ENCODE results near the gene LIN7C. TPM values are rescaled to one million over a fixed set of nuclear protein-coding genes. Genes with fewer than 3 reads are reported as not detected.

The LIN7C gene
- total and polyA plus RNA-seq, 7 donors, result 9.0 to 53.3 (median 34.3) TPM

DNA sequence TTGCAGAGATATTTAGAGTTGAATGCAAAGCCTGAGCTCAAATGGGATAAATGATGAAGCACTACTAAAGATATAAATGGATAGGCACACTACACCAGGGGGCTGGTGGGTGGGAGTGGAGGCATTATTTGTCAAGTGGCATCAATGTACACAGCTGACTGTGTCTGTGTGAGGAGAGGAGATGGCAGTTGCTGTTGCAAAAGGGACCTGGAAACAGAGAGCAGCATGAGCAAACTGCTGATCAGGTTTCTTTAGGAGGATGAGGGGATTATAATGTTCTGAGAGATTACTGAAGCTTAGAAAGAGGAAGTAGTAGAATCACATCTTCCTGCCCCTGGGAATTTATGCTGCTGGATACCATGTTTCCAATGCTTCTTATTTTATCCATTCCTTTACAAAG lies 39.4 kb upstream of the LIN7C start:
- TF ChIP-seq, protein P1, sequence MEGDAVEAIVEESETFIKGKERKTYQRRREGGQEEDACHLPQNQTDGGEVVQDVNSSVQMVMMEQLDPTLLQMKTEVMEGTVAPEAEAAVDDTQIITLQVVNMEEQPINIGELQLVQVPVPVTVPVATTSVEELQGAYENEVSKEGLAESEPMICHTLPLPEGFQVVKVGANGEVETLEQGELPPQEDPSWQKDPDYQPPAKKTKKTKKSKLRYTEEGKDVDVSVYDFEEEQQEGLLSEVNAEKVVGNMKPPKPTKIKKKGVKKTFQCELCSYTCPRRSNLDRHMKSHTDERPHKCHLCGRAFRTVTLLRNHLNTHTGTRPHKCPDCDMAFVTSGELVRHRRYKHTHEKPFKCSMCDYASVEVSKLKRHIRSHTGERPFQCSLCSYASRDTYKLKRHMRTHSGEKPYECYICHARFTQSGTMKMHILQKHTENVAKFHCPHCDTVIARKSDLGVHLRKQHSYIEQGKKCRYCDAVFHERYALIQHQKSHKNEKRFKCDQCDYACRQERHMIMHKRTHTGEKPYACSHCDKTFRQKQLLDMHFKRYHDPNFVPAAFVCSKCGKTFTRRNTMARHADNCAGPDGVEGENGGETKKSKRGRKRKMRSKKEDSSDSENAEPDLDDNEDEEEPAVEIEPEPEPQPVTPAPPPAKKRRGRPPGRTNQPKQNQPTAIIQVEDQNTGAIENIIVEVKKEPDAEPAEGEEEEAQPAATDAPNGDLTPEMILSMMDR (IDR thresholded peaks at IDR 0.05), result no peak
- H3K4me3 ChIP-seq, result no peak overlapping the region
- H3K9me3 ChIP-seq, result no peaks in the 10 kb centered on the region
- intact Hi-C loops (cut with DNase I), result no loop called here
- H3K4me1 ChIP-seq, result no peaks in the 10 kb centered on the region
- no peaks in the 10 kb centered on the region for H3K27me3 ChIP-seq
- H3K27ac ChIP-seq, result no peak overlapping the region
- peaks cover 0 to 13% (median 0%) of the 10 kb centered on the region in 4 donors for H3K36me3 ChIP-seq
- no peak for DNase-seq

DNA sequence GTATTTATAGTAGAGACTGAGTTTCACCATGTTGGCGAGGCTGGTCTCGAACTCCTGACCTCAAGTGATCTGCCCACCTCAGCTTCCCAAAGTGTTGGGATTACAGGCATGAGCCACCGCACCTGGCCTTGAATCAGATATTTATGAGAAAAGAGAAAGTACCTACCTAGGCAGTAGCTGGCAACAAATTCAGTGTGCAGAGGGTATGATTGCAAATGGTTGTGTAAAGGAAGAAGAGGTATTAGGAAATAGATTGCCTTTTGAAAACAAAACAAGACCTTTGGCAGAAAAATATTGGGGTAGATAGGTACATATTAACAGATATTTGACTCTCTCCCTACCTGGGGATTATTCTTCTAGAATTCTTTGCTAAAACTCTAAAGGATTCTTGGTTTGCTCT lies 38.5 kb upstream of the LIN7C start:
- Histone ChIP-seq H3K27ac (no peak overlapping the region), H3K27me3 (no peaks in the 10 kb centered on the region), H3K4me1 (no peaks in the 10 kb centered on the region), H3K9me3 (no peaks in the 10 kb centered on the region), H3K4me3 (no peak overlapping the region), H3K36me3 (peaks cover 0 to 13% (median 0%) of the 10 kb centered on the region in 4 donors)
- intact Hi-C loops (cut with DNase I), result no loop called here
- DNase-seq, result no peak
- WGBS, 2 donors, result 92 to 98% methylated on average over 3 of the region's 3 CpGs
- TF ChIP-seq POLR2AphosphoS5 (IDR thresholded peaks at IDR 0.05) (no peak), POLR2A (IDR thresholded peaks at IDR 0.05) (no peak), EP300 (IDR thresholded peaks at IDR 0.05) (no peak)
- TF ChIP-seq, protein P1 (IDR thresholded peaks at IDR 0.05), result no peak

DNA sequence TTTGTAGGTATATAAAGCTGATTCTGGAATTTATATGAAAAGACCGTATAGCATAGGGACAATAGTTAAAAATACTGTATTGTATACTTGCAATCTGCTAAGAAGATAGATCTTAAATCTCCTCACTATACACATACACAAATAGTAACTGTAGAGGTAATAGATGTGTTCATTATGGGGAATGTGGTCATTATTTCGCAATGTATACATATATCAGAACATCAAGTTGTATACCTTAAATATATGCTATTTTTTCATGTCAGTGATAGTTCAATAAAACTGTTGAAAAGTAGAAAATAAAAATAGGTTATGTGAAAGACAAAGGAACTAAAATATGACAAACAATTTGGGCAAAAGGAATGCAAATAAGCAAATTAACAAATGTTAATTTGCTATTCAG lies 35.2 kb upstream of the LIN7C start:
- Histone ChIP-seq H3K27me3 (no peaks in the 10 kb centered on the region), H3K27ac (no peak overlapping the region), H3K4me3 (no peak overlapping the region), H3K9me3 (no peaks in the 10 kb centered on the region), H3K36me3 (peaks cover 0 to 13% (median 0%) of the 10 kb centered on the region in 4 donors), H3K4me1 (no peaks in the 10 kb centered on the region)
- WGBS, 2 donors, result 76 to 96% methylated on average over 2 of the region's 2 CpGs
- no peak for DNase-seq
- TF ChIP-seq EP300 (IDR thresholded peaks at IDR 0.05), result no peak
- intact Hi-C loops (cut with DNase I), result no loop called here

DNA sequence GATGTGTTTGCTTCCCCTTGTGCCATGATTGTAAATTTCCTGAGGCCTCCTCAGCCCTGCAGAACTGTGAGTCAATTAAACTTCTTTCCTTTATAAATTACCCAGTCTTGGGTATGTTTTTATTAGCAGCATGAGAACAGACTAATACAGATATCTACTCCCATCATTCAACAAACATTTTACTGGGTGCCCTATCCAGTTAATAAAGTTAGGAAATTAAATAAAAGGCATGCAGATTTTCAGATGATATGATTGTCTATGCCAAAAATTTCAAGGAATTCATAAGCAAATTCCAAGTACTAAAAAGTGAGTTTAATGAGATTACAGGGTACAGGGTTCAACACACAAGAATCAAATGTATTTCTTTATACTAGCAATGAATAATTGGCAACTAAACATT lies 33.5 kb upstream of the LIN7C start:
- no peaks in the 10 kb centered on the region for H3K27me3 ChIP-seq
- no peak overlapping the region for H3K27ac ChIP-seq
- no peak for TF ChIP-seq POLR2AphosphoS5 (IDR thresholded peaks at IDR 0.05)
- H3K9me3 ChIP-seq, result no peaks in the 10 kb centered on the region
- DNase-seq, result no peak
- H3K4me1 ChIP-seq, result no peaks in the 10 kb centered on the region
- peaks cover 0 to 13% (median 0%) of the 10 kb centered on the region in 4 donors for H3K36me3 ChIP-seq
- no peak overlapping the region for H3K4me3 ChIP-seq
- intact Hi-C loops (cut with DNase I), result no loop called here

DNA sequence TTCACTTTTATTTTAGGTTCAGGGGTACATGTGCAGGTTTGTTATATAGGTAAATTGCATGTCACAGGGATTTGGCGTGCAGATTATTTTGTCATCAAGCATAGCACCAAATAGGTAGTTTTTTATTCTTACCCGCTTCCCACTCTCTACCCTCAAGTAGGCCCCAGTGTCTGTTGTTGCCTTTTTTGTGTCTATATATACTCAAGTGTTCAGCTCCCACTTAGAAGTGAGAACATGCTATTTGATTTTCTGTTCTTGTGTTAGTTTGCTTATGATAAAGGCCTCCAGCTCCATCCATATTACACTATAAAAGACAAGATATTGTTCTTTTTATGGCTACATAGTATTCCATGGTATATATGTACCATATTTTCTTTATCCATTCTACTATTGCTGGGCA lies 28.5 kb upstream of the LIN7C start:
- intact Hi-C loops (cut with DNase I), result no loop called here
- H3K27ac ChIP-seq, result no peak overlapping the region
- no peaks in the 10 kb centered on the region for H3K27me3 ChIP-seq
- no peaks in the 10 kb centered on the region for H3K9me3 ChIP-seq
- no peak for DNase-seq
- H3K36me3 ChIP-seq, result no peaks in the 10 kb centered on the region
- no peak for TF ChIP-seq POLR2A (IDR thresholded peaks at IDR 0.05)
- TF ChIP-seq, protein P1 (IDR thresholded peaks at IDR 0.05), result no peak
- no peak for TF ChIP-seq POLR2AphosphoS5 (IDR thresholded peaks at IDR 0.05)
- TF ChIP-seq EP300 (IDR thresholded peaks at IDR 0.05), result no peak
- H3K4me3 ChIP-seq, result no peak overlapping the region
- WGBS, 2 donors, result 95 to 96% methylated on average over 2 of the region's 2 CpGs
- H3K4me1 ChIP-seq, result no peaks in the 10 kb centered on the region

DNA sequence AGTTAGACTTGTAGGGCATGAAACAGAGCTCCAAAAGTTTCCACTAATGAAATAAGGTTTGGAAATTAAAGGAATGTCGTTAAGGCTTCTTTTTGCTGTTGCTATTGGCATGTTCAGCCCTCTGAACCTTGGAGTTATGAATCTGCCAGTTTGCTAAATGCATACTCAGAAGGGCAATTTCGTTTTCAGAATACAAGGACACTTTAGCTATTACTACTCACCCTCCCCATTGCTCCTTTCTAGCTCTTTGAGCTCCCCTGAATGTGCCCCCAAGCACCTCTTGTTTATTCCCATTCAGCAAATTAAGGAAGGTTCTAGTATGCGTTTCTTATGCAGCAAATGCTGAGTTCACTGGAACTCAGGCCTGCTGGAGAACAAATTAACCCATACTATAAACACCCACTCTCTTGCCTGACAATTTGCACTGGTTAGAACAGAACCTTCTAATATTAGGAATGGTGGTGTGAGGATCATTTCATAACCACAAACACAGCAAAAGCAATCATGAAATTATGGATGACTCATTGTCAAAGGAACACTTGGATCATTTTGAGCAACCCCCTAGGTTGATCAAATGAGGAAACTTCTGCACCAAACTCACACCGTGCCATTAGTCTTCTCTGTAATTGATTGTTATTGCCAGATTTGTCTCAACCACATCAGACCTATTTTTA lies 26.2 kb upstream of the LIN7C start:
- Histone ChIP-seq H3K4me1 (no peaks in the 10 kb centered on the region), H3K9me3 (no peaks in the 10 kb centered on the region), H3K36me3 (no peaks in the 10 kb centered on the region), H3K27me3 (no peaks in the 10 kb centered on the region), H3K4me3 (no peak overlapping the region), H3K27ac (no peak overlapping the region)
- TF ChIP-seq, protein P1 (IDR thresholded peaks at IDR 0.05), result no peak
- no peak for TF ChIP-seq EP300 (IDR thresholded peaks at IDR 0.05)
- 73 to 77% methylated on average over 4 of the region's 4 CpGs for WGBS, 2 donors
- intact Hi-C loops (cut with DNase I), result no loop called here
- DNase-seq, result no peak

Data from sigmoid colon (tissue), 7 donors.